K562 (cell line): ENCODE measurements around the gene RASSF1. TPM values are rescaled to one million over a fixed set of nuclear protein-coding genes. Genes with fewer than 3 reads are reported as not detected.

Experiments used
- ATAC-seq: fragments of 200-7000 bp; cut with Tn5 transposase; 3 replicates; pipeline ENCODE4 v1.9.1; 2020; ENCODE audit warnings: moderate library complexity
- BruUV-seq: library from RNA; stranded (reverse); fragments of 400-500 nt; replicated peaks from 2 replicates; lab custom pipeline; 2021; lab: Mats Ljungman, UMichigan
- CTCF ChIA-PET: fragments of 300-600 bp; formaldehyde crosslinking; extraction: SDS; loops from one replicate; lab custom pipeline; 2021; ENCODE audit warnings: low intra/inter-chr PET ratio; lab: Yijun Ruan, JAX
- POLR2A ChIA-PET: fragments of 300-600, 350-650 bp; sonication (Branson Sonifier 250); formaldehyde crosslinking; extraction: SDS; loops from one replicate; lab custom pipeline; 2021; ENCODE audit warnings: antibody characterized with exemption, inconsistent platforms; lab: Yijun Ruan, JAX
- DNase-seq, 4 experiments: peaks; one replicate each; pipeline versions ENCODE4 v3.0.0 to v3.0.0-alpha.2; 2011 to 2018; ENCODE audit warnings: low spot score in 3 of 4, mixed read lengths in 3 of 4; ENCODE audit errors: extremely low read depth in 1 of 4
- FAIRE-seq: peaks from 2 replicates; lab custom pipeline; 2011; peaks lifted over from hg19 to GRCh38; lab: Jason Lieb, UNC
- H2AFZ ChIP-seq: 2 replicates; pipeline ENCODE4 v1.6.0; 2011; ENCODE audit warnings: low read depth, low read length, control low read depth, inconsistent platforms
- H3K27ac ChIP-seq: fragments of 200-600 bp; 3 replicates; pipeline ENCODE4 v1.8.0; 2011; ENCODE audit warnings: low read depth, mild to moderate bottlenecking, control low read depth, inconsistent platforms, low read length, moderate library complexity, mixed read lengths; ENCODE audit errors: extremely low read depth
- H3K27me3 ChIP-seq, 2 experiments: fragments of 300-600 bp in 1 of 2; 2 replicates in 1 of 2; 3 replicates in 1 of 2; pipeline versions ENCODE4 v1.6.0 to v1.8.0; 2011; ENCODE audit warnings: inconsistent platforms in 2 of 2, low read length in 2 of 2, mild to moderate bottlenecking in 1 of 2, mixed read lengths in 1 of 2, moderate library complexity in 1 of 2; ENCODE audit not compliant: control insufficient read depth in 2 of 2, insufficient read depth in 2 of 2
- H3K36me3 ChIP-seq: fragments of 300-600 bp; 3 replicates; pipeline ENCODE4 v1.8.0; 2011; ENCODE audit warnings: mild to moderate bottlenecking, low read length, inconsistent platforms; ENCODE audit not compliant: control insufficient read depth, insufficient read depth
- H3K4me1 ChIP-seq, 2 experiments: fragments of 200-600 bp in 1 of 2; replicated peaks in 1 of 2; 2 replicates in 1 of 2; 3 replicates in 1 of 2; pipeline versions ENCODE4 v1.5.1 to v1.8.0; 2011; ENCODE audit warnings: inconsistent platforms in 2 of 2, low read length in 2 of 2, mild to moderate bottlenecking in 1 of 2, mixed read lengths in 1 of 2, moderate library complexity in 1 of 2; ENCODE audit not compliant: control insufficient read depth in 2 of 2, insufficient read depth in 2 of 2
- H3K4me2 ChIP-seq: 2 replicates; pipeline ENCODE4 v1.6.1; 2011; ENCODE audit warnings: low read length, control low read depth, inconsistent platforms, mixed read lengths; ENCODE audit not compliant: insufficient read depth
- H3K4me3 ChIP-seq: fragments of 200-600 bp; sonication (generic), shearing (Covaris generic); 2 replicates; pipeline ENCODE4 v1.5.1; 2016; ENCODE audit warnings: control low read depth, inconsistent platforms
- H3K79me2 ChIP-seq: fragments of 200-600 bp; 3 replicates; pipeline ENCODE4 v1.8.0; 2011; ENCODE audit warnings: low read length, inconsistent platforms; ENCODE audit not compliant: control insufficient read depth, insufficient read depth
- H3K9ac ChIP-seq, 2 experiments: 2 replicates each; pipeline versions ENCODE4 v1.6.0 to v1.6.1; 2011; ENCODE audit warnings: low read depth in 2 of 2, low read length in 2 of 2, control low read depth in 1 of 2, inconsistent platforms in 1 of 2, mild to moderate bottlenecking in 1 of 2, mixed read lengths in 1 of 2; ENCODE audit not compliant: insufficient read depth in 1 of 2
- H3K9me1 ChIP-seq: one replicate; pipeline ENCODE4 v1.6.0; 2011; ENCODE audit warnings: inconsistent platforms, mild to moderate bottlenecking, low read length, moderate library complexity; ENCODE audit not compliant: control insufficient read depth, insufficient read depth
- H3K9me3 ChIP-seq: replicated peaks from 2 replicates; pipeline ENCODE4 v1.5.1; 2011; ENCODE audit warnings: low read depth, low read length, inconsistent platforms; ENCODE audit not compliant: control insufficient read depth, insufficient read depth
- H4K20me1 ChIP-seq: replicated peaks from 2 replicates; pipeline ENCODE4 v1.6.1; 2011; ENCODE audit warnings: low read length, inconsistent platforms, mixed read lengths; ENCODE audit not compliant: control insufficient read depth, insufficient read depth
- CBFA2T2 ChIP-seq: fragments of 450-650 bp; conservative IDR thresholded peaks from 2 replicates; pipeline ENCODE4 v1.6.1; 2017; ENCODE audit warnings: mild to moderate bottlenecking
- EHMT2 ChIP-seq: fragments of 450-650 bp; IDR thresholded peaks from 2 replicates; pipeline ENCODE4 v1.6.1; 2018; ENCODE audit warnings: antibody characterized with exemption
- FOXJ2 ChIP-seq: fragments of 200-800 bp; sonication (Bioruptor generic); IDR thresholded peaks from 2 replicates; pipeline ENCODE4 v1.6.1; 2016; ENCODE audit warnings: missing genetic modification characterization, missing compliant biosample characterization
- NR2F6 ChIP-seq: fragments of 450-650 bp; formaldehyde crosslinking; IDR thresholded peaks from 2 replicates; pipeline ENCODE4 v1.4.0; 2020; ENCODE audit warnings: mild to moderate bottlenecking
- NR3C1 ChIP-seq: sonication (generic); formaldehyde crosslinking; IDR thresholded peaks from 2 replicates; pipeline ENCODE4 v1.8.1; 2022; ENCODE audit warnings: missing genetic modification reagents
- PHF21A ChIP-seq: fragments of 450-650 bp; IDR thresholded peaks from 2 replicates; pipeline ENCODE4 v1.6.1; 2017; ENCODE audit warnings: low read depth, borderline replicate concordance
- RFX1 ChIP-seq: fragments of 450-650 bp; IDR thresholded peaks from 2 replicates; pipeline ENCODE4 v1.6.1; 2016; ENCODE audit warnings: mild to moderate bottlenecking, moderate library complexity
- RHOXF2B ChIP-seq: fragments of 250-450 bp; sonication (Bioruptor Pico); conservative IDR thresholded peaks from 2 replicates; pipeline ENCODE4 v1.5.1; 2021
- SMAD4 ChIP-seq: fragments of 250-450 bp; sonication (Bioruptor Pico); conservative IDR thresholded peaks from 2 replicates; pipeline ENCODE4 v1.8.0; 2021; ENCODE audit warnings: inconsistent platforms, mild to moderate bottlenecking, moderate library complexity
- SREBF2 ChIP-seq: sonication (generic); formaldehyde crosslinking; IDR thresholded peaks from 2 replicates; pipeline ENCODE4 v1.4.0; 2020; ENCODE audit warnings: mild to moderate bottlenecking, missing genetic modification reagents
- THRAP3 ChIP-seq: fragments of 450-650 bp; IDR thresholded peaks from 2 replicates; pipeline ENCODE4 v1.6.1; 2016; ENCODE audit warnings: mild to moderate bottlenecking, inconsistent platforms, borderline replicate concordance
- ZFP36 ChIP-seq: fragments of 150-350 bp; IDR thresholded peaks from 2 replicates; pipeline ENCODE4 v1.6.1; 2018; ENCODE audit warnings: low read length, low read depth; ENCODE audit not compliant: partially characterized antibody
- ZNF239 ChIP-seq: fragments of 250-450 bp; sonication (Bioruptor Pico); IDR thresholded peaks from 2 replicates; pipeline ENCODE4 v1.4.0; 2020; ENCODE audit warnings: mild to moderate bottlenecking
- ZNF57 ChIP-seq: fragments of 450-650 bp; formaldehyde crosslinking; IDR thresholded peaks from 2 replicates; pipeline ENCODE4 v1.4.0; 2020; ENCODE audit warnings: mild to moderate bottlenecking, moderate library complexity
- ZNF780A ChIP-seq: fragments of 250-450 bp; sonication (Bioruptor Pico); IDR thresholded peaks from 2 replicates; pipeline ENCODE4 v1.5.0; 2021; ENCODE audit warnings: mild to moderate bottlenecking
- WGBS: fragments of 100-300 bp; shearing (Covaris generic); methylation state at CpG from one replicate; pipeline ENCODE4 v1.1.6; 2016; ENCODE audit warnings: low coverage, mixed read lengths; ENCODE audit not compliant: insufficient coverage; ENCODE audit errors: missing lambda C conversion rate; 5-methylcytosine and 5-hydroxymethylcytosine counted together
- in situ Hi-C: fragments of 300-500 bp; cut with MboI; formaldehyde crosslinking; loops from 4 replicates; pipeline ENCODE4 v1.15.0; 2018; ENCODE audit warnings: inconsistent platforms, mixed read lengths
- intact Hi-C: fragments of 100-400 bp; cut with micrococcal nuclease; formaldehyde crosslinking; loops from 2 replicates; pipeline ENCODE4 v1.14.2; 2022
- polyA plus RNA-seq, 8 experiments: library from polyadenylated mRNA; depleted of rRNA in 4 of 8; stranded (reverse) in 5 of 8; unstranded in 3 of 8; fragments of >200 nt; fragmentation: Nextera tagmentation in 2 of 8; fragmentation: Illumina TruSeq in 1 of 8; extraction: Ambion mirVana in 2 of 8; extraction: Trizol in 1 of 8; gene quantifications; 2 replicates each; pipeline versions ENCODE4 v1.2.1 to v1.2.3, GENCODE V29; 2011 to 2014; ENCODE audit warnings: inconsistent platforms in 1 of 8, missing spikeins in 1 of 8
- total RNA-seq, 7 experiments: library from RNA; depleted of rRNA in 6 of 7; stranded (reverse); fragments of >200 nt in 6 of 7; fragmentation: Illumina TruSeq in 2 of 7; extraction: Trizol in 2 of 7; gene quantifications; 2 replicates each; pipeline versions ENCODE4 v1.2.1 to v1.2.3, GENCODE V29; 2011 to 2021; ENCODE audit warnings: low replicate concordance in 1 of 7
- TF ChIP-seq, protein P1 (sequence below): sonication (generic); formaldehyde crosslinking; IDR thresholded peaks from 2 replicates; pipeline ENCODE4 v1.8.1; 2022; ENCODE audit warnings: missing genetic modification reagents
- TF ChIP-seq, protein P2 (sequence below): sonication (generic); formaldehyde crosslinking; IDR thresholded peaks from 2 replicates; pipeline ENCODE4 v1.8.0; 2022; ENCODE audit warnings: mild to moderate bottlenecking, missing genetic modification reagents
- TF ChIP-seq, protein P3 (sequence below): fragments of 250-450 bp; sonication (Bioruptor Pico); IDR thresholded peaks from 2 replicates; pipeline ENCODE4 v1.6.1; 2021; ENCODE audit warnings: mild to moderate bottlenecking
- TF ChIP-seq, protein P4 (sequence below): IDR thresholded peaks from 3 replicates; pipeline ENCODE4 v1.6.1; 2011; ENCODE audit warnings: borderline replicate concordance, mild to moderate bottlenecking, moderate library complexity; ENCODE audit not compliant: insufficient read length; ENCODE audit errors: extremely low read depth
- TF ChIP-seq, protein P5 (sequence below): sonication (generic); formaldehyde crosslinking; IDR thresholded peaks from 2 replicates; pipeline ENCODE4 v1.8.0; 2022; ENCODE audit warnings: missing genetic modification reagents, mild to moderate bottlenecking, borderline replicate concordance

The RASSF1 gene
- total and polyA plus RNA-seq, 9 of the 15 experiments (the other 6 are each of a cell fraction or from before 2014, with no cell fraction given): 3.6 to 57.1 (median 24.6) TPM

DNA sequence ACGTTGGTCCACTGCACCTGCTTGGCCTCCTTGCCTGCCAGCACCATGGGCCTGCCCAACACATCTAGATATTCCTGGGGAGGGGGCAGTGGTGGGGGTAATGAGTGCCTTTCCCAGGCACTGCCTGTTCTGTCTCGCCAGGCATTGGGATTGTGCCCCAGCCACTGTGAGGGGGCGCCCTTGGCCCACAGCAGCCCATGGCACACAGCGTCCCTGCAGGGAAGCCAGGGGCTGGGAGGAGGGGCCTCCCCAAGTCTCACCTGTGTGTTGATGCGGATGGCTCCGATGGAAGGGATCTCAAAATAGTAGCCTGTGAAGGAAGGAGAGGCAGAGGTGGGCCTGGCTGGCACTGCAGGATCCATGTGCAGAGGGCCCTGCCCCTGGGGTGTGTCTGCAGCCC is 37.4 kb upstream of the RASSF1 start:
- POLR2A ChIA-PET: no interaction called here
- Histone ChIP-seq H3K36me3 (no peaks in the 10 kb centered on the region), H2AFZ (no peak overlapping the region), H3K4me2 (no peak overlapping the region), H3K79me2 (no peaks in the 10 kb centered on the region), H3K4me1 (peaks cover 0 to 25% of the 10 kb centered on the region in 2 experiments; a peak in 3 of 5 replicates), H3K9me1 (no peaks in the 10 kb centered on the region), H3K27me3 (peaks cover 0 to 13% of the 10 kb centered on the region in 2 experiments; a peak in 1 of 5 replicates), H3K27ac (no peak overlapping the region), H3K4me3 (no peak overlapping the region), H4K20me1 (no peaks in the 10 kb centered on the region), H3K9me3 (no peaks in the 10 kb centered on the region)
- in situ Hi-C loops (no loop called here), intact Hi-C loops (no loop called here)
- DNase-seq (no peak), ATAC-seq (no peak), FAIRE-seq (no peak)
- WGBS: 8% methylated on average over 6 of the region's 6 CpGs
- BruUV-seq: no TSS peak
- CTCF ChIA-PET: no interaction called here
- no peak for TF ChIP-seq ZNF57 (CRISPR knock-in tag)
- no peak for TF ChIP-seq PHF21A
- TF ChIP-seq ZNF239 (CRISPR knock-in tag): no peak
- TF ChIP-seq ZNF780A (CRISPR knock-in tag): no peak
- TF ChIP-seq EHMT2: no peak
- no peak for TF ChIP-seq SMAD4 (CRISPR knock-in tag)
- TF ChIP-seq NR2F6 (CRISPR knock-in tag): no peak
- TF ChIP-seq ZFP36: no peak
- TF ChIP-seq, protein P1, sequence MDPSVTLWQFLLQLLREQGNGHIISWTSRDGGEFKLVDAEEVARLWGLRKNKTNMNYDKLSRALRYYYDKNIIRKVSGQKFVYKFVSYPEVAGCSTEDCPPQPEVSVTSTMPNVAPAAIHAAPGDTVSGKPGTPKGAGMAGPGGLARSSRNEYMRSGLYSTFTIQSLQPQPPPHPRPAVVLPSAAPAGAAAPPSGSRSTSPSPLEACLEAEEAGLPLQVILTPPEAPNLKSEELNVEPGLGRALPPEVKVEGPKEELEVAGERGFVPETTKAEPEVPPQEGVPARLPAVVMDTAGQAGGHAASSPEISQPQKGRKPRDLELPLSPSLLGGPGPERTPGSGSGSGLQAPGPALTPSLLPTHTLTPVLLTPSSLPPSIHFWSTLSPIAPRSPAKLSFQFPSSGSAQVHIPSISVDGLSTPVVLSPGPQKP (CRISPR knock-in tag): no peak
- no peak for TF ChIP-seq RHOXF2B
- TF ChIP-seq, protein P2, sequence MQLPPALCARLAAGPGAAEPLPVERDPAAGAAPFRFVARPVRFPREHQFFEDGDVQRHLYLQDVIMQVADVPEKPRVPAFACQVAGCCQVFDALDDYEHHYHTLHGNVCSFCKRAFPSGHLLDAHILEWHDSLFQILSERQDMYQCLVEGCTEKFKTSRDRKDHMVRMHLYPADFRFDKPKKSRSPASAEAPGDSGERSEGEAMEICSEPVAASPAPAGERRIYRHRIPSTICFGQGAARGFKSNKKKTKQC (CRISPR knock-in tag): no peak
- no peak for TF ChIP-seq CBFA2T2
- TF ChIP-seq, protein P3, sequence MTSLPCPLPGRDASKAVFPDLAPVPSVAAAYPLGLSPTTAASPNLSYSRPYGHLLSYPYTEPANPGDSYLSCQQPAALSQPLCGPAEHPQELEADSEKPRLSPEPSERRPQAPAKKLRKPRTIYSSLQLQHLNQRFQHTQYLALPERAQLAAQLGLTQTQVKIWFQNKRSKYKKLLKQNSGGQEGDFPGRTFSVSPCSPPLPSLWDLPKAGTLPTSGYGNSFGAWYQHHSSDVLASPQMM: no peak
- no peak for TF ChIP-seq RFX1
- TF ChIP-seq NR3C1 (CRISPR knock-in tag): no peak
- TF ChIP-seq THRAP3: no peak
- TF ChIP-seq, protein P4, sequence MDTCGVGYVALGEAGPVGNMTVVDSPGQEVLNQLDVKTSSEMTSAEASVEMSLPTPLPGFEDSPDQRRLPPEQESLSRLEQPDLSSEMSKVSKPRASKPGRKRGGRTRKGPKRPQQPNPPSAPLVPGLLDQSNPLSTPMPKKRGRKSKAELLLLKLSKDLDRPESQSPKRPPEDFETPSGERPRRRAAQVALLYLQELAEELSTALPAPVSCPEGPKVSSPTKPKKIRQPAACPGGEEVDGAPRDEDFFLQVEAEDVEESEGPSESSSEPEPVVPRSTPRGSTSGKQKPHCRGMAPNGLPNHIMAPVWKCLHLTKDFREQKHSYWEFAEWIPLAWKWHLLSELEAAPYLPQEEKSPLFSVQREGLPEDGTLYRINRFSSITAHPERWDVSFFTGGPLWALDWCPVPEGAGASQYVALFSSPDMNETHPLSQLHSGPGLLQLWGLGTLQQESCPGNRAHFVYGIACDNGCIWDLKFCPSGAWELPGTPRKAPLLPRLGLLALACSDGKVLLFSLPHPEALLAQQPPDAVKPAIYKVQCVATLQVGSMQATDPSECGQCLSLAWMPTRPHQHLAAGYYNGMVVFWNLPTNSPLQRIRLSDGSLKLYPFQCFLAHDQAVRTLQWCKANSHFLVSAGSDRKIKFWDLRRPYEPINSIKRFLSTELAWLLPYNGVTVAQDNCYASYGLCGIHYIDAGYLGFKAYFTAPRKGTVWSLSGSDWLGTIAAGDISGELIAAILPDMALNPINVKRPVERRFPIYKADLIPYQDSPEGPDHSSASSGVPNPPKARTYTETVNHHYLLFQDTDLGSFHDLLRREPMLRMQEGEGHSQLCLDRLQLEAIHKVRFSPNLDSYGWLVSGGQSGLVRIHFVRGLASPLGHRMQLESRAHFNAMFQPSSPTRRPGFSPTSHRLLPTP: no peak
- TF ChIP-seq, protein P5, sequence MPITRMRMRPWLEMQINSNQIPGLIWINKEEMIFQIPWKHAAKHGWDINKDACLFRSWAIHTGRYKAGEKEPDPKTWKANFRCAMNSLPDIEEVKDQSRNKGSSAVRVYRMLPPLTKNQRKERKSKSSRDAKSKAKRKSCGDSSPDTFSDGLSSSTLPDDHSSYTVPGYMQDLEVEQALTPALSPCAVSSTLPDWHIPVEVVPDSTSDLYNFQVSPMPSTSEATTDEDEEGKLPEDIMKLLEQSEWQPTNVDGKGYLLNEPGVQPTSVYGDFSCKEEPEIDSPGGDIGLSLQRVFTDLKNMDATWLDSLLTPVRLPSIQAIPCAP (CRISPR knock-in tag): no peak
- no peak for TF ChIP-seq SREBF2
- TF ChIP-seq FOXJ2 (tag): no peak
- TF ChIP-seq, all 486 proteins: peak for 0
- no peak overlapping the region for H3K9ac ChIP-seq
